ENCODE results near the gene IKZF1.

GRCh38 chr7:50275430-50275829, 29.1 kb upstream of the IKZF1 start:
- no peak for TF ChIP-seq ZNF274 (IDR thresholded peaks at IDR 0.05; ENCODE audit: low read depth, low read length)
- TF ChIP-seq YY1 (IDR thresholded peaks at IDR 0.05; ENCODE audit: insufficient read depth, insufficient read length) = no peak
